ENCODE data around the gene PRMT2. TPM values are rescaled to one million over a fixed set of nuclear protein-coding genes. Genes with fewer than 3 reads are reported as not detected.

PRMT2 gene
- total RNA-seq, 1 experiment from 2014 or later = 60.5 TPM

DNA sequence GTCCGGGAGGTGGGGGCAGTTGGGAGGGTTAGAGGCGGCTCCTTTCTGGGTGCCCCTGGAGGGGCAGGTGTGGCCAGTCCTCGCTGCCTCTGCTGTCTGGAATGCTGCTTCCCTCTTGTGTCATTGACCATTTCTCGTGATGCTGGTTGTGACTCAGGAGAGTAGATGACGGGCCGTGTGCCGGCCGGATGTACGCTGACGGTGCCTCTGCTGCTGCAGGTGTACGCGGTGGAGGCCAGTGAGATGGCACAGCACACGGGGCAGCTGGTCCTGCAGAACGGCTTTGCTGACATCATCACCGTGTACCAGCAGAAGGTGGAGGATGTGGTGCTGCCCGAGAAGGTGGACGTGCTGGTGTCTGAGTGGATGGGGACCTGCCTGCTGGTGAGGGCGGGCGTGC lies 13.9 kb downstream of the PRMT2 start:
- intact Hi-C loops (cut with micrococcal nuclease; ENCODE audit: unreplicated experiment) (no loop called here), in situ Hi-C loops (cut with HindIII; ENCODE audit: low pct_unique_long_range_greater_than_20kb, low sequenced_read_pairs) (no loop called here)
- Histone ChIP-seq H3K27ac (ENCODE audit: low read length) (no peak overlapping the region), H3K9me3 (ENCODE audit: control insufficient read depth, insufficient read depth, low read depth, low read length) (no peaks in the 10 kb centered on the region; the same call in 1 of the 2 replicates), H3K4me1 (ENCODE audit: control insufficient read depth, insufficient read depth, low read length) (no peaks in the 10 kb centered on the region), H3K36me3 (ENCODE audit: control insufficient read depth, insufficient read depth, low read length) (no peaks in the 10 kb centered on the region; the same call in 1 of the 2 replicates), H3K4me3 (ENCODE audit: low read depth in 2 of 2, low read length in 2 of 2) (no peak overlapping the region), H3K27me3 (ENCODE audit: control insufficient read depth, insufficient read depth, low read length) (no peaks in the 10 kb centered on the region)
- no TSS peak for BruUV-seq (replicated peaks)
- DNase-seq (ENCODE audit: low read depth, low spot score) (no peak), ATAC-seq (no peak)
- CTCF ChIA-PET = no interaction called here
- POLR2A ChIA-PET = no interaction called here
- TF ChIP-seq, protein P1, sequence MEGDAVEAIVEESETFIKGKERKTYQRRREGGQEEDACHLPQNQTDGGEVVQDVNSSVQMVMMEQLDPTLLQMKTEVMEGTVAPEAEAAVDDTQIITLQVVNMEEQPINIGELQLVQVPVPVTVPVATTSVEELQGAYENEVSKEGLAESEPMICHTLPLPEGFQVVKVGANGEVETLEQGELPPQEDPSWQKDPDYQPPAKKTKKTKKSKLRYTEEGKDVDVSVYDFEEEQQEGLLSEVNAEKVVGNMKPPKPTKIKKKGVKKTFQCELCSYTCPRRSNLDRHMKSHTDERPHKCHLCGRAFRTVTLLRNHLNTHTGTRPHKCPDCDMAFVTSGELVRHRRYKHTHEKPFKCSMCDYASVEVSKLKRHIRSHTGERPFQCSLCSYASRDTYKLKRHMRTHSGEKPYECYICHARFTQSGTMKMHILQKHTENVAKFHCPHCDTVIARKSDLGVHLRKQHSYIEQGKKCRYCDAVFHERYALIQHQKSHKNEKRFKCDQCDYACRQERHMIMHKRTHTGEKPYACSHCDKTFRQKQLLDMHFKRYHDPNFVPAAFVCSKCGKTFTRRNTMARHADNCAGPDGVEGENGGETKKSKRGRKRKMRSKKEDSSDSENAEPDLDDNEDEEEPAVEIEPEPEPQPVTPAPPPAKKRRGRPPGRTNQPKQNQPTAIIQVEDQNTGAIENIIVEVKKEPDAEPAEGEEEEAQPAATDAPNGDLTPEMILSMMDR (IDR thresholded peaks at IDR 0.05) = no peak
- TF ChIP-seq TCF7L2 (IDR thresholded peaks at IDR 0.05; ENCODE audit: low read depth, low read length) = no peak
- TF ChIP-seq POLR2AphosphoS5 (IDR thresholded peaks at IDR 0.05; ENCODE audit: low read depth, low read length) = no peak
- TF ChIP-seq, protein P2, sequence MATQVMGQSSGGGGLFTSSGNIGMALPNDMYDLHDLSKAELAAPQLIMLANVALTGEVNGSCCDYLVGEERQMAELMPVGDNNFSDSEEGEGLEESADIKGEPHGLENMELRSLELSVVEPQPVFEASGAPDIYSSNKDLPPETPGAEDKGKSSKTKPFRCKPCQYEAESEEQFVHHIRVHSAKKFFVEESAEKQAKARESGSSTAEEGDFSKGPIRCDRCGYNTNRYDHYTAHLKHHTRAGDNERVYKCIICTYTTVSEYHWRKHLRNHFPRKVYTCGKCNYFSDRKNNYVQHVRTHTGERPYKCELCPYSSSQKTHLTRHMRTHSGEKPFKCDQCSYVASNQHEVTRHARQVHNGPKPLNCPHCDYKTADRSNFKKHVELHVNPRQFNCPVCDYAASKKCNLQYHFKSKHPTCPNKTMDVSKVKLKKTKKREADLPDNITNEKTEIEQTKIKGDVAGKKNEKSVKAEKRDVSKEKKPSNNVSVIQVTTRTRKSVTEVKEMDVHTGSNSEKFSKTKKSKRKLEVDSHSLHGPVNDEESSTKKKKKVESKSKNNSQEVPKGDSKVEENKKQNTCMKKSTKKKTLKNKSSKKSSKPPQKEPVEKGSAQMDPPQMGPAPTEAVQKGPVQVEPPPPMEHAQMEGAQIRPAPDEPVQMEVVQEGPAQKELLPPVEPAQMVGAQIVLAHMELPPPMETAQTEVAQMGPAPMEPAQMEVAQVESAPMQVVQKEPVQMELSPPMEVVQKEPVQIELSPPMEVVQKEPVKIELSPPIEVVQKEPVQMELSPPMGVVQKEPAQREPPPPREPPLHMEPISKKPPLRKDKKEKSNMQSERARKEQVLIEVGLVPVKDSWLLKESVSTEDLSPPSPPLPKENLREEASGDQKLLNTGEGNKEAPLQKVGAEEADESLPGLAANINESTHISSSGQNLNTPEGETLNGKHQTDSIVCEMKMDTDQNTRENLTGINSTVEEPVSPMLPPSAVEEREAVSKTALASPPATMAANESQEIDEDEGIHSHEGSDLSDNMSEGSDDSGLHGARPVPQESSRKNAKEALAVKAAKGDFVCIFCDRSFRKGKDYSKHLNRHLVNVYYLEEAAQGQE (IDR thresholded peaks at IDR 0.05; ENCODE audit: insufficient read depth in 1 of 2, low read depth in 2 of 2, low read length in 1 of 2) = no peak
- no peak for TF ChIP-seq SIN3A (IDR thresholded peaks at IDR 0.05; ENCODE audit: borderline replicate concordance, insufficient read depth, low read depth, low read length)

DNA sequence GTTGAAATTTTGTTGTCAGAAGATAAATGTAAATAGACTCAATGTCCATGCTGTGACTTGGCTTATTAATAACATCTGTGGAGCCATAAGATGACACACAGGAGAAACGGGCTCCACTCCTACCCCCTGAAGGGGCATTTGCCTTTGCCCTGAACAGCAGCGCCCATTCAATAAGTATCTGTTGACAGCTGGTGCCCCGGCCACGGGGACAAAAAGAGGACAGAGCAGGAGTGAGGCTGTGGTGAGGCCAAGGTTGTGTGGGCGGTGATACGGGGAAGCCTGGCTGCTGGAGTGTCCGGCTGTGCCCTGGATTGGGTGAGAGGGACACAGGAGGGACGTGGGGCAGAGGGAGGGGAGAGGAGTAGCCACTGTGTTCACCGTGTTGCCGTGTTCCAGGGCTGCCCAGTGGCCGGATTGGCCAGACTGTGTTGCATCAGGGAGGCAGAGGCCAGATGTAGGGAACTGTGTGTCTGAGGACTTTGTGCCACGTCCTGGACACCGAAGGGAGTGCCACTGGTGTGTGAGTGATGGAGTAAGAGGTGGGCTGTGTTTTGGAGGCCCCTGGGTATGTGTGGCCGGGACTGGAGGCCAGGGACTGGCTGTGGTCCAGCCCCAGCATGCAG lies 15.1 kb downstream of the PRMT2 start:
- CTCF ChIA-PET = no interaction called here
- POLR2A ChIA-PET = no interaction called here
- no peak overlapping the region for H3K27ac ChIP-seq (ENCODE audit: low read length)

More for the DNA sequence above, 15.1 kb downstream of the PRMT2 start:
- DNase-seq (ENCODE audit: low read depth, low spot score) (no peak), ATAC-seq (no peak)
- intact Hi-C loops (cut with micrococcal nuclease; ENCODE audit: unreplicated experiment) (no loop called here), in situ Hi-C loops (cut with HindIII; ENCODE audit: low pct_unique_long_range_greater_than_20kb, low sequenced_read_pairs) (no loop called here)
- Histone ChIP-seq H3K9me3 (ENCODE audit: control insufficient read depth, insufficient read depth, low read depth, low read length) (no peaks in the 10 kb centered on the region; the same call in 1 of the 2 replicates), H3K27me3 (ENCODE audit: control insufficient read depth, insufficient read depth, low read length) (no peaks in the 10 kb centered on the region), H3K4me1 (ENCODE audit: control insufficient read depth, insufficient read depth, low read length) (no peaks in the 10 kb centered on the region), H3K36me3 (ENCODE audit: control insufficient read depth, insufficient read depth, low read length) (peaks cover 3% of the 10 kb centered on the region; the same call in 1 of the 2 replicates), H3K4me3 (ENCODE audit: low read depth in 2 of 2, low read length in 2 of 2) (no peak overlapping the region)
- BruUV-seq (replicated peaks) = no TSS peak
- TF ChIP-seq, protein P1 (IDR thresholded peaks at IDR 0.05) = no peak
- TF ChIP-seq POLR2AphosphoS5 (IDR thresholded peaks at IDR 0.05; ENCODE audit: low read depth, low read length) (no peak), SIN3A (IDR thresholded peaks at IDR 0.05; ENCODE audit: borderline replicate concordance, insufficient read depth, low read depth, low read length) (no peak), TCF7L2 (IDR thresholded peaks at IDR 0.05; ENCODE audit: low read depth, low read length) (no peak)
- TF ChIP-seq, protein P2 (IDR thresholded peaks at IDR 0.05; ENCODE audit: insufficient read depth in 1 of 2, low read depth in 2 of 2, low read length in 1 of 2) = no peak

All from Panc1 (cell line).